ENCODE results near the gene NDUFAF2.

The NDUFAF2 gene, protein sequence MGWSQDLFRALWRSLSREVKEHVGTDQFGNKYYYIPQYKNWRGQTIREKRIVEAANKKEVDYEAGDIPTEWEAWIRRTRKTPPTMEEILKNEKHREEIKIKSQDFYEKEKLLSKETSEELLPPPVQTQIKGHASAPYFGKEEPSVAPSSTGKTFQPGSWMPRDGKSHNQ

DNA sequence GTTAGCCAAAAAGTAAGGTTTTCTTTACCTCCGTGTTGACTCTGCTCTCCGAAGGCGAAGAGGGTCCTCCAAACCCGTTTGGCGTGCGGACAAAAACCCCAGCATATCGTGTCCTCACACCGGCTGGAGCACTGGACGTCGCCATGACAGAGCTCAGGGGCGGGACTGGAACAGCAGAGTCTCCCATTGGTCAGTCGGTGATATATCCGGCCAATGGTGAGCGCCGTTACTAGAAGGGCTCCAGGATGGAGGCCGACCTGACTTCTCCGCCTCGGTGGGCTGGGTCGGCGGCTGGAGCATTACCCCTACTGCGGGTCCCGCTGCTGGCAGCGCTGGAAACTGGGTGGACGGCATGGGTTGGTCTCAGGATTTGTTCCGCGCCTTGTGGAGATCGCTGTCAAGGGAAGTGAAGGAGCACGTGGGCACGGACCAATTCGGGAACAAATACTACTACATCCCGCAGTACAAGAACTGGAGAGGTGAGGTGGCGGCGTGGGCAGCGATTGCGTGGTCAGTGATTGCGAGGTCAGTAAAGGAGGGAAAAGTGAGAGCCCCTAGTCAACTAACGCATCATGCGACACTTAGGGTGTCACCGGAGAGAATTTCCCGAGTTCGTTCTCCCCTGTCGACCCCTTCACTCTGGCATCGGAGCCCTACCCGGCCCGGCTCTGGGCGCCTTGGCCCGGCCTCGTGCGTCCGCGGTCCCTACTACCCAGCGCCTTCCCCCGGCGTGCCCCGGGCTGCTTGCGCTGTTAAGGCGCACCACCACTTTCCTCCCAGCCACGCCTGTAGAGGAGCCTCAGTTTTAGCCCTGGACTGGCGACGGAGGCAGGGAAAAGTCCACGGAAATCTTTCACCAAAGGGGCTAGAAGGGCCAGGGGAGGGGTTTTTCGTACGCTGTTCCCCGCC lies at the start of gene NDUFAF2, which contains the start of gene ERCC8:
NDUFAF2 (plus strand) TSS at position 302 of the 909 bp plus-strand sequence; CDS start at position 353, 51 bp downstream.
ERCC8 (minus strand) TSS at position 167 of the 909 bp plus-strand sequence; CDS start at position 105, 62 bp downstream.
- no peaks in the 10 kb centered on the region for H3K27me3 ChIP-seq (ENCODE audit: insufficient read depth, low read length)
- H3K4me3 ChIP-seq (ENCODE audit: low read length), result peak within 1 kb of the TSS; percentile 62
- no peaks in the 10 kb centered on the region for H3K9me3 ChIP-seq (ENCODE audit: low read length)
- no peaks in the 10 kb centered on the region for H3K36me3 ChIP-seq (ENCODE audit: insufficient read depth, low read length)
- peak within 1 kb of the TSS; percentile 83 for H2AFZ ChIP-seq (ENCODE audit: low read depth, low read length)
- peaks cover 15% of the 10 kb centered on the region for H3K4me1 ChIP-seq (ENCODE audit: insufficient read depth, low read length)

GRCh38 chr5:60896991-60897390 lies 48.0 kb upstream of the NDUFAF2 start:
- peaks cover 45% of the 10 kb centered on the region for H3K36me3 ChIP-seq (ENCODE audit: insufficient read depth, low read length)
- H3K9me3 ChIP-seq (ENCODE audit: low read length), result no peaks in the 10 kb centered on the region

GRCh38 chr5:60903356-60903755 lies 41.6 kb upstream of the NDUFAF2 start:
- Histone ChIP-seq H3K27me3 (ENCODE audit: insufficient read depth, low read length) (no peaks in the 10 kb centered on the region), H2AFZ (ENCODE audit: low read depth, low read length) (no peak overlapping the region), H3K9me3 (ENCODE audit: low read length) (no peaks in the 10 kb centered on the region), H3K36me3 (ENCODE audit: insufficient read depth, low read length) (peaks cover 10% of the 10 kb centered on the region), H3K4me1 (ENCODE audit: insufficient read depth, low read length) (no peaks in the 10 kb centered on the region), H3K4me3 (ENCODE audit: low read length) (no peak overlapping the region)

More at GRCh38 chr5:60896991-60897390, 48.0 kb upstream of the NDUFAF2 start:
- no peaks in the 10 kb centered on the region for H3K27me3 ChIP-seq (ENCODE audit: insufficient read depth, low read length)
- H3K4me1 ChIP-seq (ENCODE audit: insufficient read depth, low read length), result no peaks in the 10 kb centered on the region
- H2AFZ ChIP-seq (ENCODE audit: low read depth, low read length), result no peak overlapping the region
- H3K4me3 ChIP-seq (ENCODE audit: low read length), result no peak overlapping the region

DNA sequence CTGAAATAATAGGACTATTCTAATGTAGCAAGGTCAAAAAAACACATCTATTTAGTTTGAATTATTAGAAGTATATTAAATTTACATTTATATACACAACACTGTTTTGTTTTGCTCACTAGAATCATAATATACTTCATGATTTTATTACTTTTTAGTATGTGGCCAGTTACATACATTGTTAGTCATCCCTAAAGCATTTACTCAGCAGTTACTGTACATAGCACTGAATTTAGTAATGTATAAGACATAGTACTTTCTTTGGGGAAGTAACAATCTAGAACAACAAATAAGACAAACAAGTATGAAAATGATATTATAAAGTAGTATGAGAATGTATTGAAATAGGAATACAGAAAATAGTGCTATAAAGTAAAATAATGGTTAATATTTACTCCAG lies 28.4 kb upstream of the NDUFAF2 start:
- H3K9me3 ChIP-seq (ENCODE audit: low read length), result no peaks in the 10 kb centered on the region
- H2AFZ ChIP-seq (ENCODE audit: low read depth, low read length), result no peak overlapping the region
- peaks cover 42% of the 10 kb centered on the region for H3K36me3 ChIP-seq (ENCODE audit: insufficient read depth, low read length)
- no peak overlapping the region for H3K4me3 ChIP-seq (ENCODE audit: low read length)
- no peaks in the 10 kb centered on the region for H3K4me1 ChIP-seq (ENCODE audit: insufficient read depth, low read length)
- no peaks in the 10 kb centered on the region for H3K27me3 ChIP-seq (ENCODE audit: insufficient read depth, low read length)

DNA sequence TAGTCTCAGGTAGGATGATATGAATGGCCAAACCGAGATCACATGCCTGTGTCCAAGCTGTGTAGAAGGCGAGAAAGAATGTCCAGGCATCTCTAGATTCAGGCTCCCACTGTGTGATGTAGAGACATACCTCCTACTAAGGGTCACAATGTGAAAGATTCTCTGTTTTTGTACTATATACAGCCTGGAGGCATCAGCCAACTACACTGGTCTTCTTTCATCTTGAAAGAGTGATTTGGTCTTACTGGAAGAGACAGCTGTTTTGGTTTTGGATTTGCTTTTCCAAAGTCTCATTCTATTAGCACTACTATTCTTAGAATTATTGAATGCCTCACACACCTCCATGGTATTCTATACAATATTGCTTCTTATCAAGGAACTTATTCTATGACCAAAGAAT lies 26.5 kb upstream of the NDUFAF2 start:
- Histone ChIP-seq H3K9me3 (ENCODE audit: low read length) (no peaks in the 10 kb centered on the region), H3K4me1 (ENCODE audit: insufficient read depth, low read length) (no peaks in the 10 kb centered on the region), H3K36me3 (ENCODE audit: insufficient read depth, low read length) (peaks cover 48% of the 10 kb centered on the region), H3K27me3 (ENCODE audit: insufficient read depth, low read length) (no peaks in the 10 kb centered on the region), H3K4me3 (ENCODE audit: low read length) (no peak overlapping the region), H2AFZ (ENCODE audit: low read depth, low read length) (no peak overlapping the region)

GRCh38 chr5:60927450-60927849 lies 17.6 kb upstream of the NDUFAF2 start:
- H3K4me3 ChIP-seq (ENCODE audit: low read length), result no peak overlapping the region
- peaks cover 28% of the 10 kb centered on the region for H3K36me3 ChIP-seq (ENCODE audit: insufficient read depth, low read length)
- H3K9me3 ChIP-seq (ENCODE audit: low read length), result peaks cover 4% of the 10 kb centered on the region
- H2AFZ ChIP-seq (ENCODE audit: low read depth, low read length), result no peak overlapping the region
- H3K4me1 ChIP-seq (ENCODE audit: insufficient read depth, low read length), result no peaks in the 10 kb centered on the region
- no peaks in the 10 kb centered on the region for H3K27me3 ChIP-seq (ENCODE audit: insufficient read depth, low read length)

DNA sequence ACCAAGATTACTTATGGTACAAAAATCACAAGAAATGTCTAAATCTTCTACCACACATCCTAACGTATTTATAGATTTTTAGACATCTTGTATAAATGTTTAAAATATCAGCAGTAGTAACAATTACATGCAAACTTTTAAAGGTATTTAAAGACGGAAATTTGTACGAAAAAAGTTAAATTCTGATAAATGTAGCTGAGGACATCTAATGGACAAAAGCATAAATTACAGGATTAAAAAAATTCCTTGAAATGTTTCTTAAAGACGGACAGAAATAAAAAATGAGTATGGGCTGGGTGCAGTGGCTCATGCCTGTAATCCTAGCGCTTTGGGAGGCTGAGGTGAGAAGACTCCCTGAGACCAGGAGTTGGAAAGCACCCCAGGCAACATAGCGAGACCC lies 16.0 kb upstream of the NDUFAF2 start:
- H3K4me3 ChIP-seq (ENCODE audit: low read length), result no peak overlapping the region
- no peak overlapping the region for H2AFZ ChIP-seq (ENCODE audit: low read depth, low read length)
- peaks cover 4% of the 10 kb centered on the region for H3K9me3 ChIP-seq (ENCODE audit: low read length)
- H3K27me3 ChIP-seq (ENCODE audit: insufficient read depth, low read length), result no peaks in the 10 kb centered on the region
- no peaks in the 10 kb centered on the region for H3K4me1 ChIP-seq (ENCODE audit: insufficient read depth, low read length)
- peaks cover 24% of the 10 kb centered on the region for H3K36me3 ChIP-seq (ENCODE audit: insufficient read depth, low read length)

DNA sequence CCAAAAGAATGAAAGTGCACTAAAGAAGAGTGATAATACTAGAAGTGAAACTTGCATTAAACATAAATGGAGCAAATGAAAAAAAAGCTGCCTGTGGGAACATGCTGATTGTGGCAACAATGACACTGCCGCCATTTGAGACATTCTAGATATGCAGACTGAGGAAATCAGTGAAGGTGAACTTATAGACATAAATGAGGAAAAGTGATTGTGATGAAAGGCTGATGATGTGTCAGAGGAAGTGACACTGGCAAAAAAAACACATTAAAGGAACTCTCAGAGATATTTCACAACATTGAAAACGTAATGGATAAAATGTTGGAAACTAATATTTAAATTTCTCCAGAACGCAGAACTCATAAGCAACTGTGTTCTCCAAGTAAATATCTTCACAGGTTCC lies 1.4 kb upstream of the NDUFAF2 start:
- H3K27me3 ChIP-seq (ENCODE audit: insufficient read depth, low read length), result no peaks in the 10 kb centered on the region
- H2AFZ ChIP-seq (ENCODE audit: low read depth, low read length), result no peak overlapping the region
- H3K9me3 ChIP-seq (ENCODE audit: low read length), result peaks cover 3% of the 10 kb centered on the region
- no peaks in the 10 kb centered on the region for H3K36me3 ChIP-seq (ENCODE audit: insufficient read depth, low read length)
- peaks cover 15% of the 10 kb centered on the region for H3K4me1 ChIP-seq (ENCODE audit: insufficient read depth, low read length)
- peak overlapping the region; percentile 62 for H3K4me3 ChIP-seq (ENCODE audit: low read length)

DNA sequence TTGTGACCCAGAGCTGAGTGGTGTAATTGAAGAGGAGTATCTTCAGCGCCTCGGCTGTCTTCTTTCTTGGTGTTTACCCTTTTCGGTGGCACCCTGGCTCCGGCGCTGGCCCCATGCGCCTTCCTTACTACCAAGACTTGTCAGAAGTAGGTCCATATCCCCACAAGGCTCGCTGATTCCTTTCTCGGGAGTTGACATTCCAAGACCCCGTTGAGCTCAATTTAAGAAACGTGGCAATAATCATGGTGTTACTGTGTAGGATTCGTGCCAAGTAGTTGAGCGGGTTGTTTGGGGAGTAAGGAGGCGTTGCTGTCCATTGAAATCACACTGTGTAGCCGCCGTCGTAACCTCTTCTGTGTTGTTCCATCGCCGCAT lies 795 bp downstream of the NDUFAF2 start:
- Histone ChIP-seq H3K27me3 (ENCODE audit: insufficient read depth, low read length) (no peaks in the 10 kb centered on the region), H2AFZ (ENCODE audit: low read depth, low read length) (peak overlapping the region; percentile 83), H3K36me3 (ENCODE audit: insufficient read depth, low read length) (no peaks in the 10 kb centered on the region), H3K9me3 (ENCODE audit: low read length) (no peaks in the 10 kb centered on the region), H3K4me3 (ENCODE audit: low read length) (peak overlapping the region; percentile 62), H3K4me1 (ENCODE audit: insufficient read depth, low read length) (peaks cover 15% of the 10 kb centered on the region)

GRCh38 chr5:60948738-60949137 lies 3.7 kb downstream of the NDUFAF2 start:
- no peak overlapping the region for H3K4me3 ChIP-seq (ENCODE audit: low read length)
- no peak overlapping the region for H2AFZ ChIP-seq (ENCODE audit: low read depth, low read length)
- no peaks in the 10 kb centered on the region for H3K27me3 ChIP-seq (ENCODE audit: insufficient read depth, low read length)
- no peaks in the 10 kb centered on the region for H3K9me3 ChIP-seq (ENCODE audit: low read length)
- peaks cover 11% of the 10 kb centered on the region for H3K4me1 ChIP-seq (ENCODE audit: insufficient read depth, low read length)
- H3K36me3 ChIP-seq (ENCODE audit: insufficient read depth, low read length), result no peaks in the 10 kb centered on the region

- no peaks in the 10 kb centered on the region for H3K4me1 ChIP-seq (ENCODE audit: insufficient read depth, low read length)
- H2AFZ ChIP-seq (ENCODE audit: low read depth, low read length), result no peak overlapping the region
- H3K36me3 ChIP-seq (ENCODE audit: insufficient read depth, low read length), result no peaks in the 10 kb centered on the region
- no peak overlapping the region for H3K4me3 ChIP-seq (ENCODE audit: low read length)
- no peaks in the 10 kb centered on the region for H3K27me3 ChIP-seq (ENCODE audit: insufficient read depth, low read length)
- H3K9me3 ChIP-seq (ENCODE audit: low read length), result no peaks in the 10 kb centered on the region
Measured at GRCh38 chr5:60955239-60955638, 10.2 kb downstream of the NDUFAF2 start.

DNA sequence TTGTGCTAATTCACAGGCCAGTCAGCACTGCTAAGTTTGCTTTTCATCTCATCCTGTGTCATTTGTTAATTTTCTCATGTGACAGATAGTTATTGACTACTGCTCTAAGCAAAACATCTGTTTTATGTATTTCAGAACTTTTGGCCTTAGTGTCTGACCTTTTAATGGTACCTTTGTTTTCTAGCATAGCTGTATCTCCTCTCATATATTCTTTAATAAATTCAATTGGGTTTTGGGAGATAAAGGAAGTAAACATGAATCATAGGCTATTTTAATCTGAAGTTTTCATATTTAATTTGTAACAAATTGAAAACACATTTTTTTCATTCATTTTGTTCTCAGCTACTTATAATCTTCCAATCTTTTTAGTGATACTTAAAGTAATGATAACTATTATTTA lies 13.1 kb downstream of the NDUFAF2 start:
- Histone ChIP-seq H2AFZ (ENCODE audit: low read depth, low read length) (no peak overlapping the region), H3K27me3 (ENCODE audit: insufficient read depth, low read length) (no peaks in the 10 kb centered on the region), H3K9me3 (ENCODE audit: low read length) (no peaks in the 10 kb centered on the region), H3K4me3 (ENCODE audit: low read length) (no peak overlapping the region), H3K36me3 (ENCODE audit: insufficient read depth, low read length) (no peaks in the 10 kb centered on the region), H3K4me1 (ENCODE audit: insufficient read depth, low read length) (no peaks in the 10 kb centered on the region)

DNA sequence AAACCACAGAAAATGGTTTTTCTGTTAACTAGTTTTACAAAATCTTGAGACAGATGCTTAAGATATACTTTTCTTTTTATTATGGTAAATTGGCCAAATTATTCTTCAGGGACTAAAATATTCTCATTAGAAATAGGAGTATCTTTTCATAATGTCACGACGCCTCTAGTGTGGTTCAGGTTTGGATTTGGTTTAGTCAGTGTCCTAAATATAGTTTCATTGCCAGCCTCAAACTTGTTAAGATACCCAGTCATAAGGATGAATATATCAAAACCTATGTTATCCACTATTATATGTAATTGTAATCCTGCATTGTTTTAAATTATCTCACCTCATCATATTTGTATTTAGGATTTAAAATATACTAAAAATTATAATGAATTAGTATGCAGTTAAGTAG lies 13.7 kb downstream of the NDUFAF2 start:
- Histone ChIP-seq H3K36me3 (ENCODE audit: insufficient read depth, low read length) (no peaks in the 10 kb centered on the region), H3K4me3 (ENCODE audit: low read length) (no peak overlapping the region), H2AFZ (ENCODE audit: low read depth, low read length) (no peak overlapping the region), H3K27me3 (ENCODE audit: insufficient read depth, low read length) (no peaks in the 10 kb centered on the region), H3K9me3 (ENCODE audit: low read length) (no peaks in the 10 kb centered on the region), H3K4me1 (ENCODE audit: insufficient read depth, low read length) (no peaks in the 10 kb centered on the region)
